KMS-11 (cell line): ENCODE measurements around the gene DHX36.

ENCODE experiments used
- H2AFZ ChIP-seq: fragments of 200-600 bp; sonication (generic); 2 replicates; pipeline ENCODE4 v1.6.1; 2016; ENCODE audit warnings: antibody characterized with exemption, mixed run types, low read depth
- H3K27ac ChIP-seq: fragments of 200-600 bp; sonication (generic); 2 replicates; pipeline ENCODE4 v1.6.1; 2016; ENCODE audit warnings: mild to moderate bottlenecking, mixed run types
- H3K27me3 ChIP-seq: fragments of 200-600 bp; sonication (generic); 2 replicates; pipeline ENCODE4 v1.6.1; 2017; ENCODE audit warnings: mild to moderate bottlenecking, low read depth, mixed run types, moderate library complexity; ENCODE audit not compliant: insufficient read depth
- H3K36me3 ChIP-seq: fragments of 200-600 bp; sonication (generic); 2 replicates; pipeline ENCODE4 v1.6.1; 2017; ENCODE audit warnings: mild to moderate bottlenecking, mixed run types; ENCODE audit not compliant: insufficient read depth
- H3K4me1 ChIP-seq: fragments of 200-600 bp; sonication (generic); 2 replicates; pipeline ENCODE4 v1.6.1; 2016; ENCODE audit warnings: mild to moderate bottlenecking, low read depth, mixed run types; ENCODE audit not compliant: poor library complexity, severe bottlenecking
- H3K4me2 ChIP-seq: fragments of 200-600 bp; sonication (generic); 2 replicates; pipeline ENCODE4 v1.7.0; 2016; ENCODE audit warnings: mild to moderate bottlenecking, mixed run types
- H3K4me3 ChIP-seq: fragments of 200-600 bp; sonication (generic); IDR thresholded peaks from 2 replicates; pipeline ENCODE4 v1.6.1; 2017; ENCODE audit warnings: low read depth, low read length, mixed read lengths; ENCODE audit not compliant: insufficient read depth
- H3K79me2 ChIP-seq: fragments of 200-600 bp; sonication (generic); 2 replicates; pipeline ENCODE4 v1.6.1; 2016; ENCODE audit warnings: low read depth, mixed run types; ENCODE audit not compliant: insufficient read depth
- H3K9ac ChIP-seq: fragments of 200-600 bp; sonication (generic); 2 replicates; pipeline ENCODE4 v1.6.1; 2016; ENCODE audit warnings: mild to moderate bottlenecking, mixed run types
- H4K20me1 ChIP-seq: fragments of 200-600 bp; sonication (generic); 2 replicates; pipeline ENCODE4 v1.6.1; 2016; ENCODE audit warnings: mild to moderate bottlenecking, mixed run types; ENCODE audit not compliant: insufficient read depth
- TF ChIP-seq, protein P1 (sequence below): fragments of 200-600 bp; sonication (generic); conservative IDR thresholded peaks from 2 replicates; pipeline ENCODE4 v1.6.1; 2017; ENCODE audit warnings: low read depth, mild to moderate bottlenecking, antibody characterized with exemption, low read length, moderate library complexity, mixed read lengths

The DHX36 gene

GRCh38 chr3:154252759-154253638, 71.3 kb downstream of the DHX36 start:
- no peak overlapping the region for H2AFZ ChIP-seq
- H3K4me3 ChIP-seq: no peak overlapping the region
- peaks cover 5% of the 10 kb centered on the region for H3K4me1 ChIP-seq
- H3K27me3 ChIP-seq: no peaks in the 10 kb centered on the region
- H3K27ac ChIP-seq: no peak overlapping the region
- no peak overlapping the region for H3K4me2 ChIP-seq
- TF ChIP-seq, protein P1, sequence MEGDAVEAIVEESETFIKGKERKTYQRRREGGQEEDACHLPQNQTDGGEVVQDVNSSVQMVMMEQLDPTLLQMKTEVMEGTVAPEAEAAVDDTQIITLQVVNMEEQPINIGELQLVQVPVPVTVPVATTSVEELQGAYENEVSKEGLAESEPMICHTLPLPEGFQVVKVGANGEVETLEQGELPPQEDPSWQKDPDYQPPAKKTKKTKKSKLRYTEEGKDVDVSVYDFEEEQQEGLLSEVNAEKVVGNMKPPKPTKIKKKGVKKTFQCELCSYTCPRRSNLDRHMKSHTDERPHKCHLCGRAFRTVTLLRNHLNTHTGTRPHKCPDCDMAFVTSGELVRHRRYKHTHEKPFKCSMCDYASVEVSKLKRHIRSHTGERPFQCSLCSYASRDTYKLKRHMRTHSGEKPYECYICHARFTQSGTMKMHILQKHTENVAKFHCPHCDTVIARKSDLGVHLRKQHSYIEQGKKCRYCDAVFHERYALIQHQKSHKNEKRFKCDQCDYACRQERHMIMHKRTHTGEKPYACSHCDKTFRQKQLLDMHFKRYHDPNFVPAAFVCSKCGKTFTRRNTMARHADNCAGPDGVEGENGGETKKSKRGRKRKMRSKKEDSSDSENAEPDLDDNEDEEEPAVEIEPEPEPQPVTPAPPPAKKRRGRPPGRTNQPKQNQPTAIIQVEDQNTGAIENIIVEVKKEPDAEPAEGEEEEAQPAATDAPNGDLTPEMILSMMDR: peak; percentile 94
- no peaks in the 10 kb centered on the region for H4K20me1 ChIP-seq
- H3K79me2 ChIP-seq: no peaks in the 10 kb centered on the region
- H3K9ac ChIP-seq: no peak overlapping the region
- H3K36me3 ChIP-seq: no peaks in the 10 kb centered on the region

GRCh38 chr3:154251610-154252009, 72.7 kb downstream of the DHX36 start:
- no peaks in the 10 kb centered on the region for H3K27me3 ChIP-seq
- TF ChIP-seq, protein P1: no peak
- H3K36me3 ChIP-seq: no peaks in the 10 kb centered on the region

DNA sequence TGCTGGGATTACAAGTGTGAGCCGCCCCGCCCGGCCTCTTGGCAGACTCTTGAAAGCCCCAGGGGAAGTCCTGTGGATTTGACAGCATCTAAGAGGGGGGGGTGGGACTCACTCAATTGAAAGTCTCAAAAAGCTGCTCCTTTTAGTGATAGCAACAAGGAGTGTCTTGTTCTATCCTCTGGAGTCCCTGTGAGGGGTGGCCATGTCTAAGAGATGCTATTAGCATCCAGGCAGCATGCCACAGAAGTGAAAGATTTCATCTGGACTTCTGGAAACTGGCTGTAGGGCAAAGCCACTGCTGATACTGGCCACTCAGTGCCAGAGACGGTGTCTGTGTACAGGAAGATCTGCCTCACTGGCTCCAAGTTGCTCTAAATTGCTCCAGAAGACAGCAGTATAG, 74.0 kb downstream of the DHX36 start:
- Histone ChIP-seq H3K4me1 (peaks cover 15% of the 10 kb centered on the region), H3K27ac (no peak overlapping the region), H3K9ac (no peak overlapping the region), H4K20me1 (no peaks in the 10 kb centered on the region), H2AFZ (no peak overlapping the region), H3K4me3 (no peak overlapping the region), H3K79me2 (no peaks in the 10 kb centered on the region), H3K4me2 (no peak overlapping the region), H3K36me3 (no peaks in the 10 kb centered on the region), H3K27me3 (no peaks in the 10 kb centered on the region)
- TF ChIP-seq, protein P1: no peak

More at GRCh38 chr3:154251610-154252009, 72.7 kb downstream of the DHX36 start:
- H4K20me1 ChIP-seq: no peaks in the 10 kb centered on the region
- no peak overlapping the region for H3K27ac ChIP-seq
- no peak overlapping the region for H2AFZ ChIP-seq
- no peak overlapping the region for H3K9ac ChIP-seq
- H3K79me2 ChIP-seq: no peaks in the 10 kb centered on the region
- peaks cover 5% of the 10 kb centered on the region for H3K4me1 ChIP-seq
- no peak overlapping the region for H3K4me3 ChIP-seq
- H3K4me2 ChIP-seq: no peak overlapping the region

GRCh38 chr3:154247806-154248415, 76.4 kb downstream of the DHX36 start:
- TF ChIP-seq, protein P1: no peak
- Histone ChIP-seq H3K27ac (no peak overlapping the region), H3K36me3 (no peaks in the 10 kb centered on the region), H4K20me1 (no peaks in the 10 kb centered on the region), H3K4me3 (no peak overlapping the region), H3K9ac (no peak overlapping the region), H2AFZ (no peak overlapping the region), H3K4me2 (no peak overlapping the region), H3K4me1 (peaks cover 15% of the 10 kb centered on the region), H3K79me2 (no peaks in the 10 kb centered on the region), H3K27me3 (no peaks in the 10 kb centered on the region)
